GM23338 (cell line): ENCODE data around the gene RBM19. TPM values are rescaled to one million over a fixed set of nuclear protein-coding genes. Genes with fewer than 3 reads are reported as not detected.

Experiments
- ATAC-seq: fragments of 200-7000 bp; cut with Tn5 transposase; 3 replicates; pipeline ENCODE4 v1.9.1; 2020
- DNase-seq: peaks from one replicate; pipeline ENCODE4 v3.0.0-alpha.2; 2015; ENCODE audit warnings: low spot score
- H2AFZ ChIP-seq: fragments of 200-600 bp; sonication (generic); 2 replicates; pipeline ENCODE4 v1.8.0; 2016; ENCODE audit warnings: antibody characterized with exemption, mild to moderate bottlenecking, moderate library complexity
- H3F3A ChIP-seq: fragments of 200-600 bp; sonication (generic); replicated peaks from 2 replicates; pipeline ENCODE4 v1.8.0; 2017; ENCODE audit warnings: antibody characterized with exemption, mixed run types, low read depth
- H3K27ac ChIP-seq: fragments of 200-600 bp; sonication (generic); 2 replicates; pipeline ENCODE4 v1.6.1; 2016; ENCODE audit warnings: low read depth
- H3K27me3 ChIP-seq: fragments of 200-600 bp; sonication (generic); 2 replicates; pipeline ENCODE4 v1.8.0; 2016; ENCODE audit warnings: mild to moderate bottlenecking, mixed run types, moderate library complexity; ENCODE audit not compliant: insufficient read depth
- H3K36me3 ChIP-seq: fragments of 200-600 bp; sonication (generic); 2 replicates; pipeline ENCODE4 v1.8.0; 2016; ENCODE audit warnings: mild to moderate bottlenecking; ENCODE audit not compliant: insufficient read depth
- H3K4me1 ChIP-seq: fragments of 200-600 bp; sonication (generic); 2 replicates; pipeline ENCODE4 v1.8.0; 2016; ENCODE audit warnings: mild to moderate bottlenecking, moderate library complexity; ENCODE audit not compliant: insufficient read depth
- H3K4me2 ChIP-seq: fragments of 200-600 bp; sonication (generic); 2 replicates; pipeline ENCODE4 v1.7.1; 2017; ENCODE audit warnings: mixed run types
- H3K4me3 ChIP-seq: fragments of 200-600 bp; sonication (generic); 2 replicates; pipeline ENCODE4 v1.6.1; 2016; ENCODE audit warnings: mixed run types
- H3K79me2 ChIP-seq: fragments of 200-600 bp; sonication (generic); replicated peaks from 2 replicates; pipeline ENCODE4 v1.8.0; 2017; ENCODE audit warnings: mild to moderate bottlenecking; ENCODE audit not compliant: insufficient read depth
- H3K9me2 ChIP-seq: fragments of 200-600 bp; sonication (generic); 2 replicates; pipeline ENCODE4 v1.8.0; 2017; ENCODE audit not compliant: insufficient read depth
- H4K20me1 ChIP-seq: fragments of 200-600 bp; sonication (generic); replicated peaks from 2 replicates; pipeline ENCODE4 v1.8.0; 2017; ENCODE audit warnings: mild to moderate bottlenecking; ENCODE audit not compliant: insufficient read depth
- H3K27ac Mint-ChIP-seq: 2 replicates; pipeline ENCODE4 v1.8.0; 2020; ENCODE audit warnings: inconsistent platforms, mild to moderate bottlenecking, moderate library complexity, mixed read lengths
- H3K27me3 Mint-ChIP-seq: 3 replicates; pipeline ENCODE4 v1.8.0; 2022; ENCODE audit warnings: low read depth, mild to moderate bottlenecking, moderate library complexity, mixed read lengths, inconsistent platforms; ENCODE audit not compliant: insufficient read depth, poor library complexity
- H3K36me3 Mint-ChIP-seq: 3 replicates; pipeline ENCODE4 v1.8.0; 2021; ENCODE audit warnings: low read depth, mild to moderate bottlenecking, inconsistent platforms, moderate library complexity, mixed read lengths
- H3K4me1 Mint-ChIP-seq: 3 replicates; pipeline ENCODE4 v1.8.0; 2020; ENCODE audit warnings: mild to moderate bottlenecking, inconsistent platforms, mixed read lengths
- H3K4me3 Mint-ChIP-seq: 3 replicates; pipeline ENCODE4 v1.8.0; 2021; ENCODE audit warnings: moderate library complexity, mild to moderate bottlenecking, inconsistent platforms, mixed read lengths
- H3K9me3 Mint-ChIP-seq: 3 replicates; pipeline ENCODE4 v1.8.0; 2020; ENCODE audit warnings: moderate library complexity, mild to moderate bottlenecking, inconsistent platforms, mixed read lengths
- CREB1 ChIP-seq: fragments of 250-450 bp; sonication (Bioruptor Pico); IDR thresholded peaks from 2 replicates; pipeline ENCODE4 v1.5.0; 2020; ENCODE audit warnings: low read depth, mild to moderate bottlenecking, moderate library complexity
- EZH2 ChIP-seq: fragments of 200-600 bp; sonication (generic); IDR thresholded peaks from one replicate; pipeline ENCODE4 v1.8.0; 2017; ENCODE audit warnings: antibody characterized with exemption, mild to moderate bottlenecking, low read depth; ENCODE audit not compliant: unreplicated experiment
- EZH2phosphoT487 ChIP-seq: fragments of 200-600 bp; sonication (generic); IDR thresholded peaks from one replicate; pipeline ENCODE4 v1.8.1; 2018; ENCODE audit warnings: antibody characterized with exemption; ENCODE audit not compliant: unreplicated experiment
- JUNB ChIP-seq: IDR thresholded peaks from one replicate; pipeline ENCODE4 v1.6.1; 2016; ENCODE audit warnings: antibody characterized with exemption; ENCODE audit not compliant: unreplicated experiment
- NANOG ChIP-seq: IDR thresholded peaks from 2 replicates; pipeline ENCODE4 v1.6.1; 2016; ENCODE audit warnings: antibody characterized with exemption, borderline replicate concordance
- POLR2AphosphoS5 ChIP-seq: IDR thresholded peaks from 2 replicates; pipeline ENCODE4 v1.6.1; 2016; ENCODE audit warnings: antibody characterized with exemption, low read depth
- STAT1 ChIP-seq: IDR thresholded peaks from one replicate; pipeline ENCODE4 v1.6.1; 2016; ENCODE audit warnings: antibody characterized with exemption; ENCODE audit not compliant: unreplicated experiment
- ZNF114 ChIP-seq: fragments of 250-450 bp; sonication (Bioruptor Pico); IDR thresholded peaks from 2 replicates; pipeline ENCODE4 v1.5.0; 2020; ENCODE audit warnings: mild to moderate bottlenecking, moderate library complexity
- ZNF331 ChIP-seq: fragments of 250-450 bp; sonication (Bioruptor Pico); IDR thresholded peaks from 2 replicates; pipeline ENCODE4 v1.5.0; 2020; ENCODE audit warnings: low read depth, mild to moderate bottlenecking, moderate library complexity
- polyA plus RNA-seq: library from polyadenylated mRNA; unstranded; fragments of >200 nt; fragmentation: Nextera tagmentation; extraction: Ambion mirVana; gene quantifications from 2 replicates; pipeline ENCODE4 v1.2.1, GENCODE V29; 2016
- total RNA-seq: library from RNA; depleted of rRNA; stranded (reverse); fragments of >200 nt; shearing (Covaris generic); gene quantifications from 2 replicates; pipeline ENCODE4 v1.2.3, GENCODE V29; 2014
- TF ChIP-seq, protein P1 (sequence below): IDR thresholded peaks from one replicate; pipeline ENCODE4 v1.6.1; 2018; ENCODE audit warnings: antibody characterized with exemption; ENCODE audit not compliant: unreplicated experiment
- TF ChIP-seq, protein P2 (sequence below): fragments of 250-450 bp; sonication (Bioruptor Pico); IDR thresholded peaks from 2 replicates; pipeline ENCODE4 v1.5.0; 2020; ENCODE audit warnings: mild to moderate bottlenecking, moderate library complexity
- TF ChIP-seq, protein P3 (sequence below): IDR thresholded peaks from 2 replicates; pipeline ENCODE4 v1.6.1; 2016; ENCODE audit warnings: antibody characterized with exemption
- TF ChIP-seq, protein P4 (sequence below), 2 experiments: fragments of 200-600 bp in 1 of 2; sonication (generic) in 1 of 2; conservative IDR thresholded peaks; 2 replicates each; pipeline versions ENCODE4 v1.5.1 to v1.6.1; 2016 to 2017; ENCODE audit warnings: antibody characterized with exemption in 2 of 2, low read depth in 2 of 2, mild to moderate bottlenecking in 2 of 2, moderate library complexity in 1 of 2

RBM19 gene
- total and polyA plus RNA-seq, 2 experiments from 2014 or later = 43.4 to 56.7 TPM

DNA sequence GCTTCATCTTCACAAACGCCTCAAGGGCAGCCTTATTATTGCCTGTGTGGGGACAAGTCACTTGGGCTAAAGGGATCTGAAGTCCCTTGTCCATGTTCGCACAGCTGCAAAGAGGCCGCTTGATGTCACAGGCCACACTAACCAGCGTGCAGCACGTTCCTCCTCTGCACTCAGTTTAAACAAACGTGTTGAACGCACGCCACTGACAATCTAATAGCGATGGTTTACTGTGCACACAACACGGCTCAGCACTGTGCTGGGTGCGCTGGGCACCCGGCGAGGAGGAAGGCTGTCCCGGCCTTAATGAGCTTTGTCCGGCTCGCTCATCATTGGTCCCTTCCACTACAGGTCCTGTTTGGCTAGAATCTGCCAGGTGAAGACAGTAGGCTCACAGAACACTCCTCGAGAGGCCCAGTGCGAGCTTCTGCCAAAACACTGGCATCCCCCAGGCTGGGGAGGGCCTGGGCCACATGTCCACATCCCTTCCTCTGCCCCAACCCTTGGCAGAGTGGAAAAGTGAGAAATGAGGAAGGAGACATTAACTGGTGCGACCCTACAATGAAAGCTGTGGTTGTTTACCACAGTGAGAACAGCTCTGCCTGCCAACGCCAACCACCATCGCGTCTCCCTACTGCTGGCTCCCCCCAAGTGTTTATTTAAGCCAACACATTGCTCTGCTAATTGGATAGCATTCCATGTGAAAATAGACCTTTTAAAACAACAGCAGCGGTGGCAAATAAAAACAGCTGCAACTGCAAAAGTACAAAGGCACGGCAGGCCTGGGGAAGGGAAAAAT, 113.2 kb downstream of the RBM19 start:
- Mint-ChIP-seq H3K27ac (no peak overlapping the region), H3K4me3 (no peak overlapping the region), H3K27me3 (peaks cover 4% of the 10 kb centered on the region), H3K4me1 (no peaks in the 10 kb centered on the region), H3K9me3 (no peaks in the 10 kb centered on the region), H3K36me3 (peaks cover 13% of the 10 kb centered on the region; the same call in 2 of the 3 replicates)
- Histone ChIP-seq H3F3A (no peaks in the 10 kb centered on the region), H3K9me2 (no peaks in the 10 kb centered on the region), H3K36me3 (no peaks in the 10 kb centered on the region), H4K20me1 (no peaks in the 10 kb centered on the region), H3K4me2 (no peak overlapping the region), H3K4me1 (no peaks in the 10 kb centered on the region), H3K27me3 (no peaks in the 10 kb centered on the region), H2AFZ (no peak overlapping the region), H3K79me2 (no peaks in the 10 kb centered on the region), H3K27ac (no peak overlapping the region), H3K4me3 (no peak overlapping the region)
- TF ChIP-seq JUNB = no peak
- TF ChIP-seq EZH2 = no peak
- TF ChIP-seq, protein P1, sequence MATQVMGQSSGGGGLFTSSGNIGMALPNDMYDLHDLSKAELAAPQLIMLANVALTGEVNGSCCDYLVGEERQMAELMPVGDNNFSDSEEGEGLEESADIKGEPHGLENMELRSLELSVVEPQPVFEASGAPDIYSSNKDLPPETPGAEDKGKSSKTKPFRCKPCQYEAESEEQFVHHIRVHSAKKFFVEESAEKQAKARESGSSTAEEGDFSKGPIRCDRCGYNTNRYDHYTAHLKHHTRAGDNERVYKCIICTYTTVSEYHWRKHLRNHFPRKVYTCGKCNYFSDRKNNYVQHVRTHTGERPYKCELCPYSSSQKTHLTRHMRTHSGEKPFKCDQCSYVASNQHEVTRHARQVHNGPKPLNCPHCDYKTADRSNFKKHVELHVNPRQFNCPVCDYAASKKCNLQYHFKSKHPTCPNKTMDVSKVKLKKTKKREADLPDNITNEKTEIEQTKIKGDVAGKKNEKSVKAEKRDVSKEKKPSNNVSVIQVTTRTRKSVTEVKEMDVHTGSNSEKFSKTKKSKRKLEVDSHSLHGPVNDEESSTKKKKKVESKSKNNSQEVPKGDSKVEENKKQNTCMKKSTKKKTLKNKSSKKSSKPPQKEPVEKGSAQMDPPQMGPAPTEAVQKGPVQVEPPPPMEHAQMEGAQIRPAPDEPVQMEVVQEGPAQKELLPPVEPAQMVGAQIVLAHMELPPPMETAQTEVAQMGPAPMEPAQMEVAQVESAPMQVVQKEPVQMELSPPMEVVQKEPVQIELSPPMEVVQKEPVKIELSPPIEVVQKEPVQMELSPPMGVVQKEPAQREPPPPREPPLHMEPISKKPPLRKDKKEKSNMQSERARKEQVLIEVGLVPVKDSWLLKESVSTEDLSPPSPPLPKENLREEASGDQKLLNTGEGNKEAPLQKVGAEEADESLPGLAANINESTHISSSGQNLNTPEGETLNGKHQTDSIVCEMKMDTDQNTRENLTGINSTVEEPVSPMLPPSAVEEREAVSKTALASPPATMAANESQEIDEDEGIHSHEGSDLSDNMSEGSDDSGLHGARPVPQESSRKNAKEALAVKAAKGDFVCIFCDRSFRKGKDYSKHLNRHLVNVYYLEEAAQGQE = no peak
- TF ChIP-seq EZH2phosphoT487 = no peak
- TF ChIP-seq NANOG = no peak
- TF ChIP-seq, protein P2, sequence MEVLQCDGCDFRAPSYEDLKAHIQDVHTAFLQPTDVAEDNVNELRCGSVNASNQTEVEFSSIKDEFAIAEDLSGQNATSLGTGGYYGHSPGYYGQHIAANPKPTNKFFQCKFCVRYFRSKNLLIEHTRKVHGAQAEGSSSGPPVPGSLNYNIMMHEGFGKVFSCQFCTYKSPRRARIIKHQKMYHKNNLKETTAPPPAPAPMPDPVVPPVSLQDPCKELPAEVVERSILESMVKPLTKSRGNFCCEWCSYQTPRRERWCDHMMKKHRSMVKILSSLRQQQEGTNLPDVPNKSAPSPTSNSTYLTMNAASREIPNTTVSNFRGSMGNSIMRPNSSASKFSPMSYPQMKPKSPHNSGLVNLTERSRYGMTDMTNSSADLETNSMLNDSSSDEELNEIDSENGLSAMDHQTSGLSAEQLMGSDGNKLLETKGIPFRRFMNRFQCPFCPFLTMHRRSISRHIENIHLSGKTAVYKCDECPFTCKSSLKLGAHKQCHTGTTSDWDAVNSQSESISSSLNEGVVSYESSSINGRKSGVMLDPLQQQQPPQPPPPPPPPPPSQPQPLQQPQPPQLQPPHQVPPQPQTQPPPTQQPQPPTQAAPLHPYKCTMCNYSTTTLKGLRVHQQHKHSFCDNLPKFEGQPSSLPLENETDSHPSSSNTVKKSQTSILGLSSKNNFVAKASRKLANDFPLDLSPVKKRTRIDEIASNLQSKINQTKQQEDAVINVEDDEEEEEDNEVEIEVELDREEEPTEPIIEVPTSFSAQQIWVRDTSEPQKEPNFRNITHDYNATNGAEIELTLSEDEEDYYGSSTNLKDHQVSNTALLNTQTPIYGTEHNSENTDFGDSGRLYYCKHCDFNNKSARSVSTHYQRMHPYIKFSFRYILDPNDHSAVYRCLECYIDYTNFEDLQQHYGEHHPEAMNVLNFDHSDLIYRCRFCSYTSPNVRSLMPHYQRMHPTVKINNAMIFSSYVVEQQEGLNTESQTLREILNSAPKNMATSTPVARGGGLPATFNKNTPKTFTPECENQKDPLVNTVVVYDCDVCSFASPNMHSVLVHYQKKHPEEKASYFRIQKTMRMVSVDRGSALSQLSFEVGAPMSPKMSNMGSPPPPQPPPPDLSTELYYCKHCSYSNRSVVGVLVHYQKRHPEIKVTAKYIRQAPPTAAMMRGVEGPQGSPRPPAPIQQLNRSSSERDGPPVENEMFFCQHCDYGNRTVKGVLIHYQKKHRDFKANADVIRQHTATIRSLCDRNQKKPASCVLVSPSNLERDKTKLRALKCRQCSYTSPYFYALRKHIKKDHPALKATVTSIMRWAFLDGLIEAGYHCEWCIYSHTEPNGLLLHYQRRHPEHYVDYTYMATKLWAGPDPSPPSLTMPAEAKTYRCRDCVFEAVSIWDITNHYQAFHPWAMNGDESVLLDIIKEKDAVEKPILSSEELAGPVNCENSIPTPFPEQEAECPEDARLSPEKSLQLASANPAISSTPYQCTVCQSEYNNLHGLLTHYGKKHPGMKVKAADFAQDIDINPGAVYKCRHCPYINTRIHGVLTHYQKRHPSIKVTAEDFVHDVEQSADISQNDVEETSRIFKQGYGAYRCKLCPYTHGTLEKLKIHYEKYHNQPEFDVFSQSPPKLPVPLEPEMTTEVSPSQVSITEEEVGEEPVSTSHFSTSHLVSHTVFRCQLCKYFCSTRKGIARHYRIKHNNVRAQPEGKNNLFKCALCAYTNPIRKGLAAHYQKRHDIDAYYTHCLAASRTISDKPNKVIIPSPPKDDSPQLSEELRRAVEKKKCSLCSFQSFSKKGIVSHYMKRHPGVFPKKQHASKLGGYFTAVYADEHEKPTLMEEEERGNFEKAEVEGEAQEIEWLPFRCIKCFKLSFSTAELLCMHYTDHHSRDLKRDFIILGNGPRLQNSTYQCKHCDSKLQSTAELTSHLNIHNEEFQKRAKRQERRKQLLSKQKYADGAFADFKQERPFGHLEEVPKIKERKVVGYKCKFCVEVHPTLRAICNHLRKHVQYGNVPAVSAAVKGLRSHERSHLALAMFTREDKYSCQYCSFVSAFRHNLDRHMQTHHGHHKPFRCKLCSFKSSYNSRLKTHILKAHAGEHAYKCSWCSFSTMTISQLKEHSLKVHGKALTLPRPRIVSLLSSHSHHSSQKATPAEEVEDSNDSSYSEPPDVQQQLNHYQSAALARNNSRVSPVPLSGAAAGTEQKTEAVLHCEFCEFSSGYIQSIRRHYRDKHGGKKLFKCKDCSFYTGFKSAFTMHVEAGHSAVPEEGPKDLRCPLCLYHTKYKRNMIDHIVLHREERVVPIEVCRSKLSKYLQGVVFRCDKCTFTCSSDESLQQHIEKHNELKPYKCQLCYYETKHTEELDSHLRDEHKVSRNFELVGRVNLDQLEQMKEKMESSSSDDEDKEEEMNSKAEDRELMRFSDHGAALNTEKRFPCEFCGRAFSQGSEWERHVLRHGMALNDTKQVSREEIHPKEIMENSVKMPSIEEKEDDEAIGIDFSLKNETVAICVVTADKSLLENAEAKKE (CRISPR knock-in tag) = no peak
- no peak for TF ChIP-seq CREB1 (CRISPR knock-in tag)
- no peak for TF ChIP-seq ZNF331
- TF ChIP-seq, protein P3, sequence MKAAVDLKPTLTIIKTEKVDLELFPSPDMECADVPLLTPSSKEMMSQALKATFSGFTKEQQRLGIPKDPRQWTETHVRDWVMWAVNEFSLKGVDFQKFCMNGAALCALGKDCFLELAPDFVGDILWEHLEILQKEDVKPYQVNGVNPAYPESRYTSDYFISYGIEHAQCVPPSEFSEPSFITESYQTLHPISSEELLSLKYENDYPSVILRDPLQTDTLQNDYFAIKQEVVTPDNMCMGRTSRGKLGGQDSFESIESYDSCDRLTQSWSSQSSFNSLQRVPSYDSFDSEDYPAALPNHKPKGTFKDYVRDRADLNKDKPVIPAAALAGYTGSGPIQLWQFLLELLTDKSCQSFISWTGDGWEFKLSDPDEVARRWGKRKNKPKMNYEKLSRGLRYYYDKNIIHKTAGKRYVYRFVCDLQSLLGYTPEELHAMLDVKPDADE = no peak
- TF ChIP-seq POLR2AphosphoS5 = no peak
- no peak for TF ChIP-seq STAT1
- no peak for TF ChIP-seq ZNF114
- TF ChIP-seq, protein P4, sequence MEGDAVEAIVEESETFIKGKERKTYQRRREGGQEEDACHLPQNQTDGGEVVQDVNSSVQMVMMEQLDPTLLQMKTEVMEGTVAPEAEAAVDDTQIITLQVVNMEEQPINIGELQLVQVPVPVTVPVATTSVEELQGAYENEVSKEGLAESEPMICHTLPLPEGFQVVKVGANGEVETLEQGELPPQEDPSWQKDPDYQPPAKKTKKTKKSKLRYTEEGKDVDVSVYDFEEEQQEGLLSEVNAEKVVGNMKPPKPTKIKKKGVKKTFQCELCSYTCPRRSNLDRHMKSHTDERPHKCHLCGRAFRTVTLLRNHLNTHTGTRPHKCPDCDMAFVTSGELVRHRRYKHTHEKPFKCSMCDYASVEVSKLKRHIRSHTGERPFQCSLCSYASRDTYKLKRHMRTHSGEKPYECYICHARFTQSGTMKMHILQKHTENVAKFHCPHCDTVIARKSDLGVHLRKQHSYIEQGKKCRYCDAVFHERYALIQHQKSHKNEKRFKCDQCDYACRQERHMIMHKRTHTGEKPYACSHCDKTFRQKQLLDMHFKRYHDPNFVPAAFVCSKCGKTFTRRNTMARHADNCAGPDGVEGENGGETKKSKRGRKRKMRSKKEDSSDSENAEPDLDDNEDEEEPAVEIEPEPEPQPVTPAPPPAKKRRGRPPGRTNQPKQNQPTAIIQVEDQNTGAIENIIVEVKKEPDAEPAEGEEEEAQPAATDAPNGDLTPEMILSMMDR (conservative IDR thresholded peaks at IDR 0.05; ENCODE audit: low read depth in 2 of 2) = no peak
- ATAC-seq = no peak
- no peak for DNase-seq
